NCI-H446 (cell line): Measurements from ENCODE around the gene SRSF11.

Experiments
- DNase-seq, 2 experiments: peaks; one replicate each; lab custom pipeline; 2025; lab: John Stamatoyannopoulos, UW

SRSF11 gene

GRCh38 chr1:70222716-70223235 is 1.6 kb downstream of the SRSF11 start:
- no peak for DNase-seq

DNA sequence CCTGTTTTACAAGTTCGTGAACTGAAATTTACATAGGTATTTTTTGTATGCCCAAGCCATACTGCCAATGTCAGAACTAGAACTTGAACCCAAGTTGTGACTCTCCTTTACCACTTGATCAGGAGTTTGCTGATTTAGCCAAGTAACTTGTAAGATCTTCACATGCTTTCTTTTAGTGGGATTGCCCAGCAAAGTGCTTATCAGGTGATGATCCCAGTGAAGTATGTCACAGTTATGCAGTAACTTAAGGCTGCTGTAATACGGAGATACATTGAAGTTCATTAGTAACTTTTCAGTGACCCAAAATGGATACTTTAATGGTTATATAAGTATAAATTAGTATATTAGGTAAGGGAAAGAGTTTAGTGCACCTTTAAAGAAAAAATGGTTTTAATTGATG is 3.8 kb downstream of the SRSF11 start:
- no peak for DNase-seq

- no peak for DNase-seq
These were observed 6.3 kb downstream of the SRSF11 start for GRCh38 chr1:70227439-70227838.

DNA sequence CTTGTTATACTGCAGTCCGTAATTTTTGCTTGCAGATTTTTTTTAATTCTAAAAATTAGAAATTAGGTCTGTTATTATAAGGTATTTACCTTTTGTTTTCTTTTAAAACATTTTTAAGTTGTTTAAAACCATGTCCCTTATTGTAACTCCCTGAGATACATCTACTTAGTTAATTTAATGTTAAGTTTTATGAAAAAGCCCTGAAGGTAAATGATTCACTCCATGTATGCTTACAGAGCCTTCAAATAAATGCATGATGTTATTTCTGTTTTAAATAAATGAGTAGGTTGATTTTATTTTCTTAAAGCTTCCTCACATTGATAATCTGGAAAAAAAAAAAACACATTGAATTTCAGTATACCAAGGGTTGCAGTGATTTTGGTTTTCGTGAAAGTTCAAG is 7.5 kb downstream of the SRSF11 start:
- DNase-seq: no peak

DNA sequence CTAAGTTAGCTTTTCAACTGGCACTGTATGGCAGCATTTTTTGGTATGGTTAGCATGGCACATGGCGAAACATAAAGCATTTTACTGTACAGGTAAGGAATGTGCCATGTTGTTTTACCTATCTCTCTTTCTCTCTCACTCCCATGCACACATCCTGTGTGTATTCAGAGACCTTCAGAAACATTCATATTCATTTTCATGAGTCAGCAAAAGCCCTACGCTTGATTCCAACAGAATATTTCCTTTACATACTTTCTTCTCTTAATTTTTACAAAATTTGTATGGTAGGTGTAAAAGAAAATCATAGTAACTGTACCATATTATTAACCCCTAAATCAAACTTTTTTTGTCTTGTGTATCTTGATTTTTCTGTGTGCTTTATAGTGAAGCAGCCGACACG is 10.3 kb downstream of the SRSF11 start:
- no peak for DNase-seq

GRCh38 chr1:70234733-70235132 is 13.6 kb downstream of the SRSF11 start:
- DNase-seq: no peak

GRCh38 chr1:70239940-70240339 is 18.8 kb downstream of the SRSF11 start:
- no peak for DNase-seq

- DNase-seq: no peak
These were observed 25.9 kb downstream of the SRSF11 start for GRCh38 chr1:70247122-70247521.

DNA sequence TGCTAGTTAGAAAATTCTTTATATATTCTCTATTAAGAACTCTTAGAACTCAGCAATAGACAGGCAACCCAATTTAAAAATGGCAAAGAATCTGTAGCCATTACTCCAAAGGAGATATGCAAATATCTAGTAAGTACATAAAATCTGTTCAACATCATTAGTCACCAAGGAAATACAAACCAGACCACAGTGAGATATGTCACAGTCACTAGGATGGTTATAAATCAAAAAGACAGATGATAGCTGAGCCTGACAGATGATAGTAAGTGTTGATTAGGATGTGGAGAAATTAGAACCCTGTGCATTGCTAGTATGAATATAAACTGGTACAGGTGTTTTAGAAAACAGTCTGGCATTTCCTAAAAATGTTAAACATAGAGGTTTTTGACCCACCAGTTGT is 26.6 kb downstream of the SRSF11 start:
- no peak for DNase-seq

GRCh38 chr1:70248729-70249128 is 27.5 kb downstream of the SRSF11 start:
- DNase-seq: no peak

DNA sequence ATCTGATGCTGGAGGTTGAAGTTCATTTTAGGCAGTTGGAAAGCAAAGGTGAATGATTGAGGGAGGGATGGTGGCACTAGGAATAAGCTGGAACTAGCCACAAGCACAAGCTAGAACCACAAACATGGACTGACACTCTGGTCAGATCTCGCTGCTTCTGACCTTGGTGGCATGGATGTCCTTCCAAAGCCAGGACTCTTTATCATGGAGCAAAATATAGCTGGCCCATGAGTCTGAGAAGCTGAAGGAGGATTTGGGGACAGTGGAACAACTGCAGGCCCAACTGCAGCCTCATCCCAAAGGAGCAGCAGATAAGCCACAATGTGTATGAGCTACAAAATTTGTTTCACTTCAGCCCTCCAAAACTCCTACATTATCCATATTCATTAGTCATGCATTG is 35.5 kb downstream of the SRSF11 start:
- DNase-seq: no peak

DNA sequence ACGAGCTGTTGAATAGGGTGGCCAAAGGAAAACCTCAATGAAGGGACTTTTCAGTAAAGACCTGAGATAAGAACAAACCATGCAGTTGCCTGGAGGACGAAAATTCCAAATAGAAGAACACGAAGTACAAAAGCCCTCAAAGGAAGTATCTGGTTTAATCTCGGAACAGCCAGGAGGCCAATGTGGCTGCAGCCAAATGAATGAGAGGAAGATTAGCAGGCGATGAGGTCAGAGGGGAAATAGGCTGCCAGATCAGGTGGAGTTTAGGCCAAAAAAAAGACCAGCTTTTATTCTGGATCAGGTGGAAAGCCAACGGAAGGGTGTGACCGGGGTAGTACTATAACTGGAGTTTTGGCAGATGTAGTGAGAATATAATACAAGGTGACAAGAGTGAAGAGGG is 43.7 kb downstream of the SRSF11 start:
- DNase-seq: no peak

DNA sequence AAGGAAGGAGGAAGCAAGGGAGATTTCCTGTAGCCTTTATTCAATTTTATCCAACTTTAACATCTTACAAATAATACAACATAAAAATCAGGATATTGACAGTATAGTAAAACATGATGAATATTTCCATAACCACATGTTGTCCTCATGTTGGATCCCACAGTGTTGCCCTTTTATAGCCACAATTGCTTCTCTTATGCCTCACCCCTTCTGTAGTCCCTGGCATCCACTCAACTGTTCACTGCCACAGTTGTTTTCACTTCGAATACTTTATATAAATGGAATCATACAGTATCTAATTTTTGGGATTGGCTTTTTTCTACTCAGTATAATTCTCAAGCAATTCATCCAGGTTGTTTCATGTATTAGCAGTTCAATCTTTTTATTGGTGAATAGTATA is 44.8 kb downstream of the SRSF11 start:
- DNase-seq: no peak

GRCh38 chr1:70277875-70278274 is 56.7 kb downstream of the SRSF11 start:
- DNase-seq: no peak

- DNase-seq: no peak
These were observed 57.5 kb downstream of the SRSF11 start for GRCh38 chr1:70278710-70279109.

DNA sequence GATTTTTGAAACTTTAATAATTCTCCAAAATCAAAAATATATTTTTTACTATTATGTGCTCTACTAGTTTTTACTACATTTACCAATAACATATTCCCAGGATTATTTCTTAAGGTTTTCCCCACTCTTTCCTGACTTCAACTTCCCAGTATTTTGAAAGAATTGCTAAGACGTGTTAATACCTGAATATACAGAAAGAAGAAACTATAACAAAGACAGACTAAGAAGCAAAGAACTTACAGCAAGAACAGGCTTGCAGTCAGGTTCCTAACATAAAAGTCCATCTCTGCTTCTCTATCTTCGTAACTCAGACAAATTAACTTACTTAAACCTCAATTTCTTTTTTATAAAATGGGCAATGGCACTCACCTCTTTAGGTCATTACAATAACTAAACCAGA is 63.2 kb downstream of the SRSF11 start:
- no peak for DNase-seq

GRCh38 chr1:70286453-70286852 is 65.3 kb downstream of the SRSF11 start:
- DNase-seq: no peak

GRCh38 chr1:70288166-70288565 is 67.0 kb downstream of the SRSF11 start:
- no peak for DNase-seq

- DNase-seq: no peak
These were observed 69.0 kb downstream of the SRSF11 start for GRCh38 chr1:70290218-70290617.

DNA sequence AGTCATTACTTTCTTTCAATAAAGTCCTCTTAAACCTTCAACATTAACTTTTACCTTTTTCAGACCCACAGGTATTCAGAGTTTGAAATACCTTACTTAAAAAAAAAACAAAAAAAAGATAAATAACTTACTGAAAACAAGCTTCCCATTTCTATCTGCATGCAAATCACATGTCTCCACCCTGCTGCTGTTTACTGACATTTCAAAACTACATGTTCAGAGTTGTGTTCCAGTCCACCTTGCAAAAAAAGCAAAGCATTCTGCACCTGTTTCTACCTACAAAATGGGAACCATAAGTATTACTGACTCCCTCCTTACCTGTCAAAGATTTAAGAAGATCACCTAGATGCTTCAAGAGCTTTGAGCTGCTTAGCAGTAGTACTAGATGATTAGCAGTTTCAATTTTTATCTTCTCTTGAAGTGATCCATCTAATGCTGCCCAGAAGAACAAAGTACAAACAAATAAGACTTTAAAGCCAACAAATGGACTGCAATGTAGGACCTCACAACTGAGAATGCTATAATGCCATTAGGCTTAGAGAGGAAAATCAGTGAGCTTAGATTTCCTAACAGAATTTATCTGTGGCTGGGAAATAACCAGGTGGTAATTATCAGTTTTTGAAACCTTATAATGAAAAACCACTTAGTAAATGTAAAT is 72.1 kb downstream of the SRSF11 start:
- no peak for DNase-seq

GRCh38 chr1:70295749-70296148 is 74.6 kb downstream of the SRSF11 start:
- no peak for DNase-seq

- DNase-seq: no peak
These were observed 78.3 kb downstream of the SRSF11 start for GRCh38 chr1:70299472-70299871.
